Measurements from ENCODE around the gene RSPO4. TPM values are rescaled to one million over a fixed set of nuclear protein-coding genes. Genes with fewer than 3 reads are reported as not detected.
A peak's percentile ranks its signal among the peaks of the same experiment; 100 is the strongest.

Gene RSPO4
- total RNA-seq, 4 donors from 2014 or later = 0.27 to 4.8 (median 0.65) TPM

- no peaks in the 10 kb centered on the region for H3K36me3 ChIP-seq
- WGBS, 2 donors = 69 to 76% methylated on average over 9 of the region's 9 CpGs
- DNase-seq = no peak
These were observed 67.8 kb downstream of the RSPO4 start for GRCh38 chr20:934186-934840.

DNA sequence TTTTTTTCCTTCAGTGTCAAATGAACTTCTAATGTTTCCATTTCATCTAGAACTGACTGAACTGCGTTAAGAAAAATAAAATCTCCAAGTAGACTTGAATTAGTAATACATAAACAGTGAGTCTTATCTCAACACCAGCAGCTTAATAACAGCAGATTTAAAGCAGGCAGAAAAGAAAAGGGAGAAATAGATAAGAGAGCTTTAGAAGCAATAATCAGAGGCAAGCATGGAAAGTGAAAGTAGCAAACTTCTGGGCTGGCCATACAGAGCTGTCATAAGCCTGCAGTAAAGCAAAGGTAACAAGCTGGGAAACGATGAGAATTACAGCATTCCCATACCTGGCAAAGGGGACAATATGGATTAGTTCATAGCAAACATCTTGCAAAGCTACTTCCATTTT is 69.1 kb downstream of the RSPO4 start:
- DNase-seq = no peak
- Histone ChIP-seq H3K27me3 (no peaks in the 10 kb centered on the region), H3K4me1 (no peaks in the 10 kb centered on the region), H3K27ac (no peak overlapping the region), H3K9me3 (no peaks in the 10 kb centered on the region), H3K36me3 (no peaks in the 10 kb centered on the region), H3K4me3 (replicated peaks in 1 of 3) (no peak overlapping the region)
- intact Hi-C loops (cut with DNase I) = no loop called here
- no peak for TF ChIP-seq POLR2A (IDR thresholded peaks at IDR 0.05)
- TF ChIP-seq, protein P1, sequence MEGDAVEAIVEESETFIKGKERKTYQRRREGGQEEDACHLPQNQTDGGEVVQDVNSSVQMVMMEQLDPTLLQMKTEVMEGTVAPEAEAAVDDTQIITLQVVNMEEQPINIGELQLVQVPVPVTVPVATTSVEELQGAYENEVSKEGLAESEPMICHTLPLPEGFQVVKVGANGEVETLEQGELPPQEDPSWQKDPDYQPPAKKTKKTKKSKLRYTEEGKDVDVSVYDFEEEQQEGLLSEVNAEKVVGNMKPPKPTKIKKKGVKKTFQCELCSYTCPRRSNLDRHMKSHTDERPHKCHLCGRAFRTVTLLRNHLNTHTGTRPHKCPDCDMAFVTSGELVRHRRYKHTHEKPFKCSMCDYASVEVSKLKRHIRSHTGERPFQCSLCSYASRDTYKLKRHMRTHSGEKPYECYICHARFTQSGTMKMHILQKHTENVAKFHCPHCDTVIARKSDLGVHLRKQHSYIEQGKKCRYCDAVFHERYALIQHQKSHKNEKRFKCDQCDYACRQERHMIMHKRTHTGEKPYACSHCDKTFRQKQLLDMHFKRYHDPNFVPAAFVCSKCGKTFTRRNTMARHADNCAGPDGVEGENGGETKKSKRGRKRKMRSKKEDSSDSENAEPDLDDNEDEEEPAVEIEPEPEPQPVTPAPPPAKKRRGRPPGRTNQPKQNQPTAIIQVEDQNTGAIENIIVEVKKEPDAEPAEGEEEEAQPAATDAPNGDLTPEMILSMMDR (IDR thresholded peaks at IDR 0.05) = no peak
- 64 to 70% methylated on average over 2 of the region's 2 CpGs for WGBS, 2 donors

More at GRCh38 chr20:934186-934840, 67.8 kb downstream of the RSPO4 start:
- Histone ChIP-seq H3K27me3 (no peaks in the 10 kb centered on the region), H3K4me3 (replicated peaks in 1 of 3) (no peak overlapping the region), H3K4me1 (no peaks in the 10 kb centered on the region), H3K9me3 (no peaks in the 10 kb centered on the region), H3K27ac (no peak overlapping the region)
- TF ChIP-seq, protein P1 (IDR thresholded peaks at IDR 0.05) = no peak
- no peak for TF ChIP-seq POLR2A (IDR thresholded peaks at IDR 0.05)
- intact Hi-C loops (cut with DNase I) = no loop called here

DNA sequence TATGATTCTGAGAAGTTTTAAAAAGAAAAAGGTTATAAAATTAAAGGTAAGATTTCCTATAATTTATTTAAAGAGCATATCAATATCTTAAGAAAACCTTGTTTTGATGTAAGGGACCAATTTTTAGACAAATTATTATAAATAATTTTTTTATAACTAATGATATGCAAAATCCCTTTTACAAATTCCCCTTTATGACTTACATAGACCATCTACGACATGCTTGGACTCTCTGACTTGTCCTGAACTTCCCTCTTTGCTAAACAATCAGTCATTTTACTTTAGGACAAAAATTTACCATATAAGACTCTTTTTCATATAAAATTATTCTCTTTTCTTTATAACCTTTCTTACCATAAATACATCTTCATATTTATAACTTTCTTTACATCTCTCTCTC is 70.7 kb downstream of the RSPO4 start:
- intact Hi-C loops (cut with DNase I) = no loop called here
- TF ChIP-seq, protein P1 (IDR thresholded peaks at IDR 0.05) = no peak
- no peak for TF ChIP-seq POLR2A (IDR thresholded peaks at IDR 0.05)

GRCh38 chr20:926670-927069 is 75.4 kb downstream of the RSPO4 start:
- no peaks in the 10 kb centered on the region for H3K36me3 ChIP-seq
- no peak overlapping the region for H3K4me3 ChIP-seq (replicated peaks in 1 of 3)
- peaks cover 5 to 6% of the 10 kb centered on the region in 2 donors for H3K4me1 ChIP-seq
- WGBS, 2 donors = 51 to 53% methylated on average over 6 of the region's 6 CpGs
- H3K9me3 ChIP-seq = no peaks in the 10 kb centered on the region
- H3K27ac ChIP-seq = peak overlapping the region in 1 of 3 donors; percentile 12
- intact Hi-C loops (cut with DNase I) = no loop called here
- TF ChIP-seq, protein P1 (IDR thresholded peaks at IDR 0.05) = no peak
- no peak for TF ChIP-seq POLR2A (IDR thresholded peaks at IDR 0.05)
- H3K27me3 ChIP-seq = no peaks in the 10 kb centered on the region
- DNase-seq = peak; percentile 49 to 64

More for the DNA sequence above, 70.7 kb downstream of the RSPO4 start:
- 18 to 26% methylated on average over 1 of the region's 1 CpG for WGBS, 2 donors
- no peak overlapping the region for H3K27ac ChIP-seq
- no peaks in the 10 kb centered on the region for H3K36me3 ChIP-seq
- peaks cover 2 to 4% of the 10 kb centered on the region in 2 donors for H3K4me1 ChIP-seq
- no peaks in the 10 kb centered on the region for H3K27me3 ChIP-seq
- H3K9me3 ChIP-seq = no peaks in the 10 kb centered on the region
- H3K4me3 ChIP-seq (replicated peaks in 1 of 3) = no peak overlapping the region
- no peak for DNase-seq

- Histone ChIP-seq H3K27ac (no peak overlapping the region), H3K27me3 (no peaks in the 10 kb centered on the region), H3K36me3 (no peaks in the 10 kb centered on the region), H3K4me3 (replicated peaks in 1 of 3) (no peak overlapping the region), H3K9me3 (no peaks in the 10 kb centered on the region), H3K4me1 (peaks cover 5 to 6% of the 10 kb centered on the region in 2 donors)
- DNase-seq = peak; percentile 47 to 56
- 53 to 65% methylated on average over 9 of the region's 9 CpGs for WGBS, 2 donors
- no peak for TF ChIP-seq POLR2A (IDR thresholded peaks at IDR 0.05)
- TF ChIP-seq, protein P1 (IDR thresholded peaks at IDR 0.05) = no peak
- intact Hi-C loops (cut with DNase I) = no loop called here
These were observed 76.6 kb downstream of the RSPO4 start for GRCh38 chr20:925516-925915.
